Upper lobe of left lung (tissue), 6 donors: ENCODE measurements around the gene ARHGAP15. TPM values are rescaled to one million over a fixed set of nuclear protein-coding genes. Genes with fewer than 3 reads are reported as not detected.

Experiments
- ATAC-seq, 2 donors: fragments of 200-7000 bp; cut with Tn5 transposase; one replicate each; pipeline ENCODE4 v1.9.1; 2022; ENCODE audit warnings: mild to moderate bottlenecking in 2 of 2, moderate library complexity in 2 of 2; ENCODE audit not compliant: low FRiP score in 2 of 2
- DNase-seq, 2 donors: peaks; one replicate each; pipeline ENCODE4 v3.0.0-alpha.2; 2019 to 2020
- H3K27ac ChIP-seq, 4 donors: fragments of 200-600 bp; sonication (generic); one replicate each; pipeline ENCODE4 v1.5.1; 2016 to 2019
- H3K27me3 ChIP-seq, 4 donors: fragments of 200-600 bp; sonication (generic); one replicate each; pipeline ENCODE4 v1.5.1; 2017 to 2019
- H3K36me3 ChIP-seq, 4 donors: fragments of 200-600 bp; sonication (generic); one replicate each; pipeline ENCODE4 v1.5.1; 2016 to 2019
- H3K4me1 ChIP-seq, 4 donors: fragments of 200-600 bp; sonication (generic); one replicate each; pipeline ENCODE4 v1.5.1; 2018 to 2019
- H3K4me3 ChIP-seq, 4 donors: fragments of 200-600 bp; sonication (generic); one replicate each; pipeline ENCODE4 v1.5.1; 2017 to 2019; ENCODE audit warnings: mild to moderate bottlenecking in 2 of 4, moderate library complexity in 1 of 4
- H3K9me3 ChIP-seq, 4 donors: fragments of 200-600 bp; sonication (generic); one replicate each; pipeline ENCODE4 v1.5.1; 2018 to 2019
- EP300 ChIP-seq, 4 donors: sonication (generic); formaldehyde crosslinking; IDR thresholded peaks; one replicate each; pipeline ENCODE4 v1.5.1; 2017; ENCODE audit warnings: antibody characterized with exemption in 4 of 4, control low read depth in 2 of 4
- POLR2A ChIP-seq, 4 donors: fragments of 450-650 bp; IDR thresholded peaks; one replicate each; pipeline ENCODE4 v1.5.1; 2016 to 2017; ENCODE audit warnings: antibody characterized with exemption in 4 of 4, mild to moderate bottlenecking in 2 of 4
- POLR2AphosphoS5 ChIP-seq, 2 donors: sonication (generic); formaldehyde crosslinking; IDR thresholded peaks; one replicate each; pipeline ENCODE4 v1.5.1; 2017; ENCODE audit warnings: antibody characterized with exemption in 2 of 2
- WGBS, 2 donors: methylation state at CpG; one replicate each; pipeline ENCODE4 v1.1.5; 2017 to 2018; 5-methylcytosine and 5-hydroxymethylcytosine counted together
- total RNA-seq, 6 donors: library from RNA; depleted of rRNA in 4 of 6; stranded (reverse); fragments of >200 nt in 4 of 6; gene quantifications; one replicate each; pipeline versions ENCODE4 v1.1.0 to v1.2.1, GENCODE V29; 2016 to 2021
- TF ChIP-seq, protein P1 (sequence below), 6 experiments: fragments of 450-650 bp in 4 of 6; fragments of 200-600 bp in 2 of 6; sonication (generic) in 2 of 6; IDR thresholded peaks; one replicate each; pipeline ENCODE4 v1.5.1; 2016 to 2019; ENCODE audit warnings: antibody characterized with exemption in 6 of 6
- donor health status: DM: no; HTN: no; CAD: no; lungs with moderate emphysema.
- donor health status: DM: no; HTN: yes; CAD: no; lungs with severe emphysema.

The ARHGAP15 gene
- total RNA-seq, 6 donors from 2014 or later, result 11.9 to 57.6 (median 17.5) TPM

GRCh38 chr2:143311426-143311825 is 182.2 kb downstream of the ARHGAP15 start:
- WGBS, 2 donors, result 75 to 78% methylated on average over 2 of the region's 2 CpGs
- no peaks in the 10 kb centered on the region for H3K27me3 ChIP-seq
- DNase-seq (no peak), ATAC-seq (no peak)
- no peaks in the 10 kb centered on the region for H3K36me3 ChIP-seq
- no peak overlapping the region for H3K4me3 ChIP-seq
- no peaks in the 10 kb centered on the region for H3K9me3 ChIP-seq
- no peaks in the 10 kb centered on the region for H3K4me1 ChIP-seq
- TF ChIP-seq, protein P1, sequence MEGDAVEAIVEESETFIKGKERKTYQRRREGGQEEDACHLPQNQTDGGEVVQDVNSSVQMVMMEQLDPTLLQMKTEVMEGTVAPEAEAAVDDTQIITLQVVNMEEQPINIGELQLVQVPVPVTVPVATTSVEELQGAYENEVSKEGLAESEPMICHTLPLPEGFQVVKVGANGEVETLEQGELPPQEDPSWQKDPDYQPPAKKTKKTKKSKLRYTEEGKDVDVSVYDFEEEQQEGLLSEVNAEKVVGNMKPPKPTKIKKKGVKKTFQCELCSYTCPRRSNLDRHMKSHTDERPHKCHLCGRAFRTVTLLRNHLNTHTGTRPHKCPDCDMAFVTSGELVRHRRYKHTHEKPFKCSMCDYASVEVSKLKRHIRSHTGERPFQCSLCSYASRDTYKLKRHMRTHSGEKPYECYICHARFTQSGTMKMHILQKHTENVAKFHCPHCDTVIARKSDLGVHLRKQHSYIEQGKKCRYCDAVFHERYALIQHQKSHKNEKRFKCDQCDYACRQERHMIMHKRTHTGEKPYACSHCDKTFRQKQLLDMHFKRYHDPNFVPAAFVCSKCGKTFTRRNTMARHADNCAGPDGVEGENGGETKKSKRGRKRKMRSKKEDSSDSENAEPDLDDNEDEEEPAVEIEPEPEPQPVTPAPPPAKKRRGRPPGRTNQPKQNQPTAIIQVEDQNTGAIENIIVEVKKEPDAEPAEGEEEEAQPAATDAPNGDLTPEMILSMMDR (IDR thresholded peaks at IDR 0.05), result no peak
- TF ChIP-seq POLR2A (IDR thresholded peaks at IDR 0.05) (no peak), POLR2AphosphoS5 (IDR thresholded peaks at IDR 0.05) (no peak), EP300 (IDR thresholded peaks at IDR 0.05) (no peak)
- no peak overlapping the region for H3K27ac ChIP-seq

DNA sequence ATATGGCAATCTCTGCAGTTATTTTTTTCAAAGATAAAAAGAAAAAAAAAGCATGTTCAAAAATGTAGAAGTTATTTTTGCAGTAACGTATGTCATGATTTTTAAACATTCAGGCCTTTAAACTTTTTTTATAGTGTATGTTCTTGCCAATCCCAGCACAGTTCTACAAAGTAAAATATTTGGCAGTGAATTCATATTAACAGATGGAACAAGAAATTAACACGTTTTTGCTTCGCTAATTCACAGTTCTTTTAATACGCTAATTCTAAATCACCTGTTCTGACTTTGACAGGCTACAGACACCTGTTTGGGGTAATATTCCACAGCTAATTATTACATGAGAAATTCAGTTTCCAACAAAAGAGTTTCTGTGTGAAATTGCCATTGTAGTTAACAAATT is 183.2 kb downstream of the ARHGAP15 start:
- Histone ChIP-seq H3K9me3 (no peaks in the 10 kb centered on the region), H3K4me3 (no peak overlapping the region), H3K36me3 (no peaks in the 10 kb centered on the region), H3K27me3 (no peaks in the 10 kb centered on the region), H3K27ac (no peak overlapping the region), H3K4me1 (no peaks in the 10 kb centered on the region)
- DNase-seq, result no peak
- TF ChIP-seq POLR2A (IDR thresholded peaks at IDR 0.05) (no peak), EP300 (IDR thresholded peaks at IDR 0.05) (no peak), POLR2AphosphoS5 (IDR thresholded peaks at IDR 0.05) (no peak)
- TF ChIP-seq, protein P1 (IDR thresholded peaks at IDR 0.05), result no peak
- ATAC-seq, result no peak
- 93 to 95% methylated on average over 4 of the region's 4 CpGs for WGBS, 2 donors

- no peak overlapping the region for H3K27ac ChIP-seq
- H3K4me1 ChIP-seq, result no peaks in the 10 kb centered on the region
- no peaks in the 10 kb centered on the region for H3K9me3 ChIP-seq
- no peak overlapping the region for H3K4me3 ChIP-seq
- no peaks in the 10 kb centered on the region for H3K36me3 ChIP-seq
- no peak for TF ChIP-seq POLR2AphosphoS5 (IDR thresholded peaks at IDR 0.05)
- no peak for TF ChIP-seq EP300 (IDR thresholded peaks at IDR 0.05)
- TF ChIP-seq POLR2A (IDR thresholded peaks at IDR 0.05), result no peak
- 93 to 96% methylated on average over 2 of the region's 2 CpGs for WGBS, 2 donors
- ATAC-seq (no peak), DNase-seq (no peak)
- H3K27me3 ChIP-seq, result no peaks in the 10 kb centered on the region
Measured at GRCh38 chr2:143313861-143314260, 184.6 kb downstream of the ARHGAP15 start.

DNA sequence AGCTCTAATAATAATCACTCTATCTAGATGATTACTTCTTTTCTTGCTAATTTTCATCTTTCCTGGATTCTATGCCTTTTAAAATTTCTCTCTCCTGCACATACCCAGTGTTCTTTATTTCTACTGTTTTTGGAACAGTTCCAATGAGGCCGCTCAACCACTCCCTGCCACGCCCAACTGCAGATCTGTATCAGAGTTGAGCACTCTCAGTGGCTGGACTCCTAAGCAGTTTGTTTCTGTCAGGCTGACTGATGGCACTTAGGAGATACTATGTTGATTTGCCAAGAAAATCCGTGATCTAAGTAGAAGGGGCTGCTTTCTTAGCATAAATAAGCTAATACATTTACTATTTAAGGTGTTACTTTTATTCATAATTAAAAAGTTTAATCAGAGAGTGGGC is 192.8 kb downstream of the ARHGAP15 start:
- no peak for ATAC-seq
- TF ChIP-seq POLR2A (IDR thresholded peaks at IDR 0.05), result no peak
- TF ChIP-seq EP300 (IDR thresholded peaks at IDR 0.05), result no peak
- TF ChIP-seq, protein P1 (IDR thresholded peaks at IDR 0.05), result no peak
- no peak for TF ChIP-seq POLR2AphosphoS5 (IDR thresholded peaks at IDR 0.05)
- Histone ChIP-seq H3K9me3 (no peaks in the 10 kb centered on the region), H3K27me3 (no peaks in the 10 kb centered on the region), H3K4me1 (no peaks in the 10 kb centered on the region), H3K36me3 (no peaks in the 10 kb centered on the region), H3K4me3 (no peak overlapping the region), H3K27ac (no peak overlapping the region)
- 63 to 64% methylated on average over 3 of the region's 3 CpGs for WGBS, 2 donors
- no peak for DNase-seq

- no peak overlapping the region for H3K27ac ChIP-seq
- 89 to 96% methylated on average over 2 of the region's 2 CpGs for WGBS, 2 donors
- no peak for TF ChIP-seq POLR2A (IDR thresholded peaks at IDR 0.05)
- TF ChIP-seq POLR2AphosphoS5 (IDR thresholded peaks at IDR 0.05), result no peak
- TF ChIP-seq, protein P1 (IDR thresholded peaks at IDR 0.05), result no peak
- no peak for TF ChIP-seq EP300 (IDR thresholded peaks at IDR 0.05)
- H3K36me3 ChIP-seq, result no peaks in the 10 kb centered on the region
- DNase-seq (no peak), ATAC-seq (no peak)
- no peaks in the 10 kb centered on the region for H3K27me3 ChIP-seq
- peaks cover 0 to 9% (median 4%) of the 10 kb centered on the region in 4 donors for H3K4me1 ChIP-seq
- no peaks in the 10 kb centered on the region for H3K9me3 ChIP-seq
- no peak overlapping the region for H3K4me3 ChIP-seq
Measured at GRCh38 chr2:143329288-143329687, 200.1 kb downstream of the ARHGAP15 start.
